Natural killer cell (primary cell): ENCODE measurements around the gene ARHGAP44. TPM values are rescaled to one million over a fixed set of nuclear protein-coding genes. Genes with fewer than 3 reads are reported as not detected.

Experiments used
- ATAC-seq, 3 donors: fragments of 150-1000 bp in 2 of 3; fragments of 200-7000 bp in 1 of 3; cut with Tn5 transposase; 1 replicate in 1 of 3; 2 replicates in 2 of 3; pipeline ENCODE4 v1.10.0; 2021; ENCODE audit warnings: mild to moderate bottlenecking in 2 of 3, moderate library complexity in 2 of 3
- DNase-seq, 2 donors: peaks; one replicate each; pipeline versions ENCODE4 v3.0.0 to v3.0.0-alpha.2; 2013 to 2021; ENCODE audit warnings: mixed read lengths in 1 of 2
- H3K27ac ChIP-seq: one replicate; pipeline ENCODE4 v1.5.1; 2013; ENCODE audit warnings: mild to moderate bottlenecking, low read length
- H3K27me3 ChIP-seq: one replicate; pipeline ENCODE4 v1.6.1; 2013; ENCODE audit warnings: low read length; ENCODE audit not compliant: control insufficient read depth, insufficient read depth
- H3K36me3 ChIP-seq: one replicate; pipeline ENCODE4 v1.6.1; 2013; ENCODE audit warnings: low read length; ENCODE audit not compliant: control insufficient read depth, insufficient read depth
- H3K4me1 ChIP-seq: one replicate; pipeline ENCODE4 v1.6.1; 2013; ENCODE audit warnings: low read length; ENCODE audit not compliant: control insufficient read depth, insufficient read depth
- H3K4me3 ChIP-seq: one replicate; pipeline ENCODE4 v1.5.1; 2013; ENCODE audit warnings: low read length
- H3K9me3 ChIP-seq: one replicate; pipeline ENCODE4 v1.6.1; 2013; ENCODE audit warnings: low read length; ENCODE audit not compliant: control insufficient read depth, insufficient read depth
- H3K27ac Mint-ChIP-seq, 2 donors: one replicate each; pipeline ENCODE4 v1.8.0; 2022; ENCODE audit warnings: mild to moderate bottlenecking in 2 of 2, mixed read lengths in 2 of 2, moderate library complexity in 1 of 2
- H3K27me3 Mint-ChIP-seq, 2 donors: one replicate each; pipeline ENCODE4 v1.8.0; 2022; ENCODE audit warnings: low read depth in 2 of 2, mixed read lengths in 2 of 2
- H3K36me3 Mint-ChIP-seq: one replicate; pipeline ENCODE4 v1.8.0; 2022; ENCODE audit warnings: mixed read lengths
- H3K4me1 Mint-ChIP-seq, 2 donors: one replicate each; pipeline ENCODE4 v1.8.0; 2022; ENCODE audit warnings: mixed read lengths in 2 of 2
- H3K4me3 Mint-ChIP-seq: one replicate; pipeline ENCODE4 v1.8.0; 2022; ENCODE audit warnings: mild to moderate bottlenecking, moderate library complexity, mixed read lengths
- H3K9me3 Mint-ChIP-seq, 2 donors: one replicate each; pipeline ENCODE4 v1.8.0; 2022; ENCODE audit warnings: mixed read lengths in 2 of 2
- WGBS: methylation state at CpG from one replicate; pipeline ENCODE4 v1.1.7; 2013; ENCODE audit warnings: missing lambda C conversion rate; ENCODE audit not compliant: insufficient coverage; 5-methylcytosine and 5-hydroxymethylcytosine counted together
- intact Hi-C: fragments of 100-400 bp; cut with micrococcal nuclease; formaldehyde crosslinking; loops from one replicate; pipeline ENCODE4 v1.14.2; 2022
- total RNA-seq, 4 donors: library from RNA; stranded (reverse); fragments of 120-200 nt in 1 of 4; gene quantifications; one replicate each; pipeline versions ENCODE4 v1.2.3 to v1.2.4, GENCODE V29; 2013 to 2022
- TF ChIP-seq, protein P1 (sequence below): fragments of 200-600 bp; IDR thresholded peaks from one replicate; pipeline ENCODE4 v1.8.0; 2022; ENCODE audit warnings: antibody characterized with exemption

The ARHGAP44 gene
- total RNA-seq, 3 donors from 2014 or later (not counting 1 experiment from before 2014, with no cell fraction given), result not detected

DNA sequence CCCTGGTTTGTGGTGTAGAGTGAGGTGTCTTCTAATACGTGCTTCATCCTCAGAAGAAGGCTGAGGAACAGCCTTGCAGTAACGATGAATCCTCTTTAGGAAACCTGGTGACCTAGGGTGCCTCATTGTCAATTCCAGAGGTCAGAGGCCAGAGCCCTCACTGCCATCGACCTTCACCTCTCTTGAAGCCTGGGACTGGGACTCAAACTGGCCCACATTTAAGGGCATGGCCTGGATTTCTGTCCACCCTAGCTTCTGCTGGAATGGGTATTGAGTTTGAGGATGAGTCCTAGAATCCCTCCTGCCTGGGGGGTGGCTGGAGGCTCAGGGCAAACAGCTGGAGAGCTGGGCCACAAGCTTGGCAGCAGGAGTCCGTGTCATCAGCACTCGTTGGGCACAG, 189.9 kb downstream of the ARHGAP44 start:
- intact Hi-C loops, result no loop called here
- 91% methylated on average over 5 of the region's 5 CpGs for WGBS
- H3K4me1 ChIP-seq, result peaks cover 14% of the 10 kb centered on the region
- H3K4me3 Mint-ChIP-seq, result no peak overlapping the region
- ATAC-seq (no peak), DNase-seq (no peak)
- H3K27ac Mint-ChIP-seq, result no peak overlapping the region
- H3K36me3 Mint-ChIP-seq, result no peaks in the 10 kb centered on the region
- no peaks in the 10 kb centered on the region for H3K36me3 ChIP-seq
- no peaks in the 10 kb centered on the region for H3K9me3 ChIP-seq
- peaks cover 9% of the 10 kb centered on the region in 2 donors for H3K4me1 Mint-ChIP-seq
- TF ChIP-seq, protein P1, sequence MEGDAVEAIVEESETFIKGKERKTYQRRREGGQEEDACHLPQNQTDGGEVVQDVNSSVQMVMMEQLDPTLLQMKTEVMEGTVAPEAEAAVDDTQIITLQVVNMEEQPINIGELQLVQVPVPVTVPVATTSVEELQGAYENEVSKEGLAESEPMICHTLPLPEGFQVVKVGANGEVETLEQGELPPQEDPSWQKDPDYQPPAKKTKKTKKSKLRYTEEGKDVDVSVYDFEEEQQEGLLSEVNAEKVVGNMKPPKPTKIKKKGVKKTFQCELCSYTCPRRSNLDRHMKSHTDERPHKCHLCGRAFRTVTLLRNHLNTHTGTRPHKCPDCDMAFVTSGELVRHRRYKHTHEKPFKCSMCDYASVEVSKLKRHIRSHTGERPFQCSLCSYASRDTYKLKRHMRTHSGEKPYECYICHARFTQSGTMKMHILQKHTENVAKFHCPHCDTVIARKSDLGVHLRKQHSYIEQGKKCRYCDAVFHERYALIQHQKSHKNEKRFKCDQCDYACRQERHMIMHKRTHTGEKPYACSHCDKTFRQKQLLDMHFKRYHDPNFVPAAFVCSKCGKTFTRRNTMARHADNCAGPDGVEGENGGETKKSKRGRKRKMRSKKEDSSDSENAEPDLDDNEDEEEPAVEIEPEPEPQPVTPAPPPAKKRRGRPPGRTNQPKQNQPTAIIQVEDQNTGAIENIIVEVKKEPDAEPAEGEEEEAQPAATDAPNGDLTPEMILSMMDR, result no peak
- H3K9me3 Mint-ChIP-seq, result no peaks in the 10 kb centered on the region
- H3K27ac ChIP-seq, result no peak overlapping the region
- peaks cover 11 to 17% of the 10 kb centered on the region in 2 donors for H3K27me3 Mint-ChIP-seq
- H3K27me3 ChIP-seq, result no peaks in the 10 kb centered on the region
- no peak overlapping the region for H3K4me3 ChIP-seq

DNA sequence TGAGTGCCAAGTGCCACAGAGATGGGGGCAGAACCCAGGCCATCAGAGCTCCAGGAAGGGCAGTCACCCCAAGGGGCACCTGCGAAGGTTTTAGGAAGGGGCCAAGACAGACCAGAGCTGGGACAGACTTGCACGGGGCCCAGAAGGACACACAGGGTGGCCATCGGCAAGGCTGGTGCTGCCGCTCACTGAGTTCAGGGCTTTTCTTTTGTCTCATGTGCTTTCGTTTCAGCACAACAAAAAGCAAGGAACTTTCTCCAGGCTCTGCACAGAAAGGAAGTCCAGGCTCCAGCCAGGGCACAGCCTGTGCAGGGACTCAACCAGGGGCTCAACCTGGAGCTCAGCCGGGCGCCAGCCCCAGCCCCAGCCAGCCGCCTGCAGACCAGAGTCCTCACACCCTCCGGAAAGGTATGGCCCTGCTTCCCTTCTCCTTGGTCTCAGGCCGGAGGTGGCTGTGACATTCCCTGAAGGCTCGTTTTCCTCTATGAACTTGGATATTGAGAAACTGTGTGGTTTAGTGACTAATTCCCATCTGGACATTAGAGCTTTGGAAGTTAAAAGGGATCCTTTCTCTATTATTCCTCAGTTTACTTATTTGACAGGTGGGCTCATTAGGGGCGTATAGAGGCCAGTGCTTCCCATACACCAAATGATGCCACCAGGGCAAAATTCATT, 190.7 kb downstream of the ARHGAP44 start:
- ATAC-seq, result no peak
- H3K9me3 ChIP-seq, result no peaks in the 10 kb centered on the region
- intact Hi-C loops, result no loop called here

DNA sequence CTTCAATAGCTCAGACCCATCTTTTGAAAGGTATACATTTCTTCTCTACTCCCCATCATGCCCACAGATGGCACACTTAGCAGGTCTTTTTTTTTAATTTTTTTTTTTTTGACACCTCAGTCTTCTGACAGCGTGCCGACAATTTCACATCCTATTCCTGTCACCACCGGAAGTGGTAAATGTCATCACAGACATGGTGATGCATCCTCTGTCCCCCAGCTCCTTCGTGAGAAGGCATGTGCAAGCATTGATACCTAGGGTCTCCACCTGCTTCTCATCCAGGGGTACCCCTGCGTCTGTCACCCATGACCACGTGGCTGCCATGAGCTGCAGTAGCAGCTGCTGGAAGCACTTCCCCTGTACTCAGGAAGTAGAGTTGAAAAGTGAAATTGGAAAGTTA, 192.9 kb downstream of the ARHGAP44 start:
- intact Hi-C loops, result loop anchor here (1.0 kb wide), 1 partner anchor 35 kb away; no protein-coding TSS in a partner anchor
- ATAC-seq, result peak; percentile 83 to 90 (median 90)

More for the DNA sequence above, 190.7 kb downstream of the ARHGAP44 start:
- peaks cover 14% of the 10 kb centered on the region for H3K4me1 ChIP-seq
- H3K27me3 Mint-ChIP-seq, result peaks cover 6 to 13% of the 10 kb centered on the region in 2 donors
- no peak overlapping the region for H3K4me3 ChIP-seq
- TF ChIP-seq, protein P1, result no peak
- H3K9me3 Mint-ChIP-seq, result no peaks in the 10 kb centered on the region
- H3K36me3 Mint-ChIP-seq, result no peaks in the 10 kb centered on the region
- WGBS, result 93% methylated on average over 12 of the region's 12 CpGs
- H3K27ac Mint-ChIP-seq, result no peak overlapping the region
- no peaks in the 10 kb centered on the region for H3K36me3 ChIP-seq
- peaks cover 9% of the 10 kb centered on the region in 2 donors for H3K4me1 Mint-ChIP-seq
- no peaks in the 10 kb centered on the region for H3K27me3 ChIP-seq
- H3K27ac ChIP-seq, result no peak overlapping the region
- H3K4me3 Mint-ChIP-seq, result no peak overlapping the region
- no peak for DNase-seq

More for the DNA sequence above, 192.9 kb downstream of the ARHGAP44 start:
- Histone ChIP-seq H3K4me1 (peaks cover 14% of the 10 kb centered on the region), H3K27me3 (no peaks in the 10 kb centered on the region), H3K4me3 (no peak overlapping the region), H3K9me3 (no peaks in the 10 kb centered on the region), H3K27ac (no peak overlapping the region), H3K36me3 (no peaks in the 10 kb centered on the region)
- DNase-seq, result peak; percentile 47 to 72
- Mint-ChIP-seq H3K36me3 (no peaks in the 10 kb centered on the region), H3K4me3 (peak overlapping the region; percentile 74), H3K27me3 (peaks cover 6% of the 10 kb centered on the region in 2 donors), H3K9me3 (no peaks in the 10 kb centered on the region), H3K27ac (peak overlapping the region; percentile 84 to 86), H3K4me1 (peaks cover 9% of the 10 kb centered on the region in 2 donors)
- WGBS, result 37% methylated on average over 6 of the region's 6 CpGs
- TF ChIP-seq, protein P1, result no peak
